BE2C (cell line): ENCODE data around the gene C11orf21.
A peak's percentile ranks its signal among the peaks of the same experiment; 100 is the strongest.

Source experiments
- DNase-seq: peaks from one replicate; pipeline ENCODE4 v3.0.0-alpha.2; 2020
- H3K27me3 ChIP-seq: fragments of 250-450 bp; sonication (Bioruptor Pico); 2 replicates; pipeline ENCODE4 v1.5.1; 2020; ENCODE audit warnings: mild to moderate bottlenecking
- H3K36me3 ChIP-seq: fragments of 250-450 bp; sonication (Bioruptor Pico); 2 replicates; pipeline ENCODE4 v1.5.1; 2020; ENCODE audit warnings: mild to moderate bottlenecking
- H3K4me1 ChIP-seq: fragments of 250-450 bp; sonication (Bioruptor Pico); 2 replicates; pipeline ENCODE4 v1.5.1; 2020
- H3K4me3 ChIP-seq: 2 replicates; pipeline ENCODE4 v1.5.1; 2011; ENCODE audit warnings: low read depth, low read length
- H3K9me3 ChIP-seq: fragments of 250-450 bp; sonication (Bioruptor Pico); 2 replicates; pipeline ENCODE4 v1.5.1; 2020
- TF ChIP-seq, protein P1 (sequence below): IDR thresholded peaks from 2 replicates; pipeline ENCODE4 v1.5.1; 2012; ENCODE audit warnings: mild to moderate bottlenecking, low read depth, low read length

The C11orf21 gene

DNA sequence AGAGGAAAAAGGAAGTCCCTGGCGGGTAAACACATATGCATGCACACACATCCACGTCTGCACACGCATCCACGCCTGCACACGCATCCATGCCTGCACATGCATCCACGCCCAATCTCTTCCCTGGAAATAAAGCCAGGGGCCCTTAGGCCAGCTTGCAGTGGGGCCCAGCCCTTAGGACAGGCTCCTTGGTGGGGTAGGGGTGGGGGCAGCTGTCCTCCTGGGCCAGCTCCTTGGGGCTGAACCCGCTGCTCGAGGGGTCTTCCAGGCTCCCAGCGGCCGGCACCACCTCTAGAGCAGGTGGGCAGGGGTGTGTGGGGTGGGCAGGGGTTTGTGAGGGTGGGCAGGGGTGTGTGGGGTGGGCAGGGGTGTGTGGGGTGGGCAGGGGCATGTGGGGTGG is 1.9 kb downstream of the C11orf21 start:
- H3K4me1 ChIP-seq: peaks cover 4% of the 10 kb centered on the region; the same call in 1 of the 2 replicates

GRCh38 chr11:2298795-2299761 is 2.6 kb downstream of the C11orf21 start:
- Histone ChIP-seq H3K36me3 (no peaks in the 10 kb centered on the region), H3K4me3 (no peak overlapping the region), H3K4me1 (peaks cover 4% of the 10 kb centered on the region; the same call in 1 of the 2 replicates), H3K27me3 (no peaks in the 10 kb centered on the region), H3K9me3 (no peaks in the 10 kb centered on the region)
- DNase-seq: peak; percentile 39
- TF ChIP-seq, protein P1, sequence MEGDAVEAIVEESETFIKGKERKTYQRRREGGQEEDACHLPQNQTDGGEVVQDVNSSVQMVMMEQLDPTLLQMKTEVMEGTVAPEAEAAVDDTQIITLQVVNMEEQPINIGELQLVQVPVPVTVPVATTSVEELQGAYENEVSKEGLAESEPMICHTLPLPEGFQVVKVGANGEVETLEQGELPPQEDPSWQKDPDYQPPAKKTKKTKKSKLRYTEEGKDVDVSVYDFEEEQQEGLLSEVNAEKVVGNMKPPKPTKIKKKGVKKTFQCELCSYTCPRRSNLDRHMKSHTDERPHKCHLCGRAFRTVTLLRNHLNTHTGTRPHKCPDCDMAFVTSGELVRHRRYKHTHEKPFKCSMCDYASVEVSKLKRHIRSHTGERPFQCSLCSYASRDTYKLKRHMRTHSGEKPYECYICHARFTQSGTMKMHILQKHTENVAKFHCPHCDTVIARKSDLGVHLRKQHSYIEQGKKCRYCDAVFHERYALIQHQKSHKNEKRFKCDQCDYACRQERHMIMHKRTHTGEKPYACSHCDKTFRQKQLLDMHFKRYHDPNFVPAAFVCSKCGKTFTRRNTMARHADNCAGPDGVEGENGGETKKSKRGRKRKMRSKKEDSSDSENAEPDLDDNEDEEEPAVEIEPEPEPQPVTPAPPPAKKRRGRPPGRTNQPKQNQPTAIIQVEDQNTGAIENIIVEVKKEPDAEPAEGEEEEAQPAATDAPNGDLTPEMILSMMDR: peak; percentile 42

More for the DNA sequence above, 1.9 kb downstream of the C11orf21 start:
- H3K9me3 ChIP-seq: no peaks in the 10 kb centered on the region
- DNase-seq: no peak
- H3K4me3 ChIP-seq: no peak overlapping the region
- no peaks in the 10 kb centered on the region for H3K36me3 ChIP-seq
- TF ChIP-seq, protein P1: no peak
- no peaks in the 10 kb centered on the region for H3K27me3 ChIP-seq

DNA sequence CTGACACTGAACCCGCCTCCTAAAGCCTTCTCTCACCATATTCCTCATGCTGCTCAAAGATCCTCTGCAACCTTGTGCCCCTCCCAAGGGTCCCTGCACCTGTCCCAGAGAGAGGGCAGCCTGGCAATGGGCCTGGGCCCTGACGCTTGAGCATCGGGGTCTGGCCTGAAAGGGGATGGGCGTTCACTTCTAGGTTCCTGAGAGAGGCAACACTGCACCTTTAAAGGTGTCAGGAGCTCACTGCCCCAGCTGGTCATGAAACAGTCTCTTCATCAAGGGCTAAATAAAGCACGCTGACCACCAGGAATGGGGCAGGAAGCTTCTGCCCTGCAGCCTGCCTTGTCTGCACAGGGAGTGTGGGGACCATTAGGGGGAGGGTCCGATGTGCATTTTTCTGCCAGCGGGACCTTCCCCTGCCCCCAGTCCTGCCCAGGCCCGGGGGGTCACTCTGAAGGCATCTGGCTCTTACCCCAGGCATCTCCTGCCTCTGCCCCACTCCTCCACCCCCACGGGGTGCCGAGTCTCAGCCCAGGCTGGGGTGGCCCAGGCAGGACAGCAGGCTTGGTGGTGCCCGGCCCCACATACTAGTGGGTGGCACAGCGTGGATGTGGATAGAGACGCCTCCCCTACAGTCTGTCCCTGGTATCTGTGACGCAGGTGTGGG is 3.5 kb downstream of the C11orf21 start:
- DNase-seq: no peak
- Histone ChIP-seq H3K9me3 (no peaks in the 10 kb centered on the region), H3K4me1 (peaks cover 4% of the 10 kb centered on the region; the same call in 1 of the 2 replicates), H3K4me3 (no peak overlapping the region), H3K27me3 (no peaks in the 10 kb centered on the region), H3K36me3 (no peaks in the 10 kb centered on the region)
- TF ChIP-seq, protein P1: no peak

DNA sequence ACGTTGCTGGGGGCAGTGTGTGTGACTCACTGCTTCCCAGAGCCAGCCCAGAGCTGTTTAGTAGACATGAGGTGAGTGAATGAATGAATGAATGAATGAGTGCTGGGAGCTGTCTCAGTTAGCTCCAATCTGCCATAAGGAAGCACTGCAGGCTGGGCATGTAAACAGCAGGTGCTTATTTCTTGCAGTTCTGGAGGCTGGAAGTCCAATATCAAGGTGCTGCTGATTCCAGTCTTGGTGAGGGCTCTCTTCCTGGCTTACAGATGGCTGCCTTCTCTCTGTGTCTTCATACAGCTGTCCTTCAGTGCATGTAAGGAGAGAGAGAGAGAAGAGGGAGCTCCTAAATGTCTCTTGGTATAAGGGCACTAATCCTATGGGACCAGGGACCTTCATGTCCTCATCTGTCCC is 4.1 kb downstream of the C11orf21 start:
- TF ChIP-seq, protein P1: no peak
- H3K36me3 ChIP-seq: no peaks in the 10 kb centered on the region
- H3K4me1 ChIP-seq: no peaks in the 10 kb centered on the region
- no peaks in the 10 kb centered on the region for H3K9me3 ChIP-seq
- no peaks in the 10 kb centered on the region for H3K27me3 ChIP-seq
- DNase-seq: no peak
- H3K4me3 ChIP-seq: no peak overlapping the region

DNA sequence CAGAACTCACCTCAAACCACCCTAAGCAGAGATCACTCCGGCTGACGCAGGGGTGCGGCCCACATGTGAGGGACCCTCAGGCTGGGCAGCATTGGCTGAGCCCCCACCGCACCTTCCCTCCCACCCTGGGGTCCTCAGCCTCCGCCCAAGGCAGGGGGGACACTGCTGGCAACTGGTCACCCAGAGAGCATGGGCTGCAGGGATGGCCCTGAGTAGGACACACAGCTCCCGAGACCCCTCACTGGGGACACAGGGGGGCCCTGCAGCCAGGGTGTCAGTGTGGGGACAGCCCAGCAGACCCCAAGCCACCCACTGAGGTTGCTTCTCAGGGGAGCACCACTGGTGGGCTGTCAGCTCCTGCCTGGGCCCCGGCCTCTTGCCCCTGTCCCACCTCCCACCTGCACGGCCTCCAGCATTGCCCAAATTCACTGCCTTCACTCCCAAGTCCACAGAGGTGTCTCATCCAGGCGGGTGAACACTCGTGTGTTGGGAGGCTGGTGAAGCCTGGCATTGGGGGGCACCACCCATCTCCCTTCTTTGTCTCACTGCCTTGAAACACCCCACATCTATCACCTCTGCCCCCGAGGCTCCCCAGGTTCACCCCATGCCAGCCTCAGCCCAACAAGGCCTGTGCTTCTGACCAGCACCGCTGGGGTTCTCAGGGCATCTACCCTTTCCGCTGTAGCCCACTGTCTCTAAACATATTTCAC is 4.7 kb downstream of the C11orf21 start:
- no peak for DNase-seq
- Histone ChIP-seq H3K36me3 (no peaks in the 10 kb centered on the region), H3K9me3 (no peaks in the 10 kb centered on the region), H3K27me3 (no peaks in the 10 kb centered on the region), H3K4me1 (no peaks in the 10 kb centered on the region), H3K4me3 (no peak overlapping the region)
- TF ChIP-seq, protein P1: no peak
